Chondrocyte (in vitro differentiated cells): ENCODE data around the gene MBD3. TPM values are rescaled to one million over a fixed set of nuclear protein-coding genes. Genes with fewer than 3 reads are reported as not detected.
"Not testable (repeated sequence)": the region's sequence is repeated elsewhere in the genome, so short reads cannot be mapped to it uniquely, and the experiment has no call there.

Experiments used
- DNase-seq: peaks from one replicate; pipeline ENCODE4 v3.0.0; 2021; ENCODE audit warnings: mixed read lengths, low spot score
- H3K27ac Mint-ChIP-seq: one replicate; pipeline ENCODE4 v1.8.0; 2021; ENCODE audit warnings: mild to moderate bottlenecking, moderate library complexity, mixed read lengths; ENCODE audit not compliant: unreplicated experiment
- H3K27me3 Mint-ChIP-seq: 2 replicates; pipeline ENCODE4 v1.8.0; 2021; ENCODE audit warnings: low read depth, mixed read lengths
- H3K36me3 Mint-ChIP-seq: 2 replicates; pipeline ENCODE4 v1.8.0; 2021; ENCODE audit warnings: low read depth, mixed read lengths
- H3K4me1 Mint-ChIP-seq: 2 replicates; pipeline ENCODE4 v1.8.0; 2021; ENCODE audit warnings: low read depth, mild to moderate bottlenecking, mixed read lengths
- H3K4me3 Mint-ChIP-seq: one replicate; pipeline ENCODE4 v1.8.0; 2021; ENCODE audit warnings: mild to moderate bottlenecking, moderate library complexity, mixed read lengths; ENCODE audit not compliant: unreplicated experiment
- H3K9me3 Mint-ChIP-seq: 2 replicates; pipeline ENCODE4 v1.8.0; 2021; ENCODE audit warnings: low read depth, mixed read lengths
- CTCF ChIP-seq: fragments of 200-600 bp; sonication (generic); IDR thresholded peaks from 2 replicates; pipeline ENCODE4 v1.5.0; 2021; ENCODE audit warnings: antibody characterized with exemption, mild to moderate bottlenecking, moderate library complexity
- long read RNA-seq: library from polyadenylated mRNA; stranded (forward); transcript quantifications from one replicate; pipeline ENCODE4 v2.0.0, GENCODE V29; 2021
- total RNA-seq: library from RNA; stranded (reverse); gene quantifications from 3 replicates; pipeline ENCODE4 v1.2.1, GENCODE V29; 2021

MBD3 gene
- 83.6 to 101 TPM (median 84.1 TPM) in 3 replicates for total RNA-seq
- long read RNA-seq, full-length matches to known transcripts = 142 of 171 reads
- long read RNA-seq, partial matches to known transcripts = 15 of 171 reads
- long read RNA-seq, other reads (novel, unspliced or antisense) = 14 of 171 reads

GRCh38 chr19:1592755-1593500 lies at the start of gene MBD3:
Gene MBD3 (minus strand): TSS chr19:1592865. CDS start chr19:1592631, 234 bp downstream.
- peak within 1 kb of the TSS; percentile 89 for H3K4me3 Mint-ChIP-seq
- TF ChIP-seq CTCF = no peak
- H3K4me1 Mint-ChIP-seq = peaks cover 25% of the 10 kb centered on the region
- H3K9me3 Mint-ChIP-seq = no peaks in the 10 kb centered on the region
- H3K27me3 Mint-ChIP-seq = no peaks in the 10 kb centered on the region
- H3K36me3 Mint-ChIP-seq = peaks cover 6% of the 10 kb centered on the region
- no peak for DNase-seq
- peak within 1 kb of the TSS; percentile 95 for H3K27ac Mint-ChIP-seq

- H3K9me3 Mint-ChIP-seq, H3K27ac Mint-ChIP-seq, H3K27me3 Mint-ChIP-seq, DNase-seq, H3K4me3 Mint-ChIP-seq, H3K4me1 Mint-ChIP-seq: not testable (repeated sequence)
- peaks cover 18% of the 10 kb centered on the region for H3K36me3 Mint-ChIP-seq
These were observed 48.3 kb upstream of the MBD3 start for GRCh38 chr19:1640893-1641448.

- H3K9me3 Mint-ChIP-seq = no peaks in the 10 kb centered on the region
- no peak for TF ChIP-seq CTCF
- peaks cover 19% of the 10 kb centered on the region for H3K36me3 Mint-ChIP-seq
These were observed 43.9 kb upstream of the MBD3 start for GRCh38 chr19:1636325-1637236.

GRCh38 chr19:1634938-1635243 lies 42.2 kb upstream of the MBD3 start:
- no peak for TF ChIP-seq CTCF
- Mint-ChIP-seq H3K36me3 (peaks cover 19% of the 10 kb centered on the region), H3K27me3 (no peaks in the 10 kb centered on the region), H3K27ac (no peak overlapping the region), H3K4me3 (no peak overlapping the region), H3K9me3 (no peaks in the 10 kb centered on the region), H3K4me1 (no peaks in the 10 kb centered on the region)
- no peak for DNase-seq

More at GRCh38 chr19:1636325-1637236, 43.9 kb upstream of the MBD3 start:
- Mint-ChIP-seq H3K27me3 (no peaks in the 10 kb centered on the region), H3K27ac (no peak overlapping the region), H3K4me1 (no peaks in the 10 kb centered on the region), H3K4me3 (no peak overlapping the region)
- DNase-seq = no peak

- TF ChIP-seq CTCF = no peak
- Mint-ChIP-seq H3K27me3 (no peaks in the 10 kb centered on the region), H3K4me3 (no peak overlapping the region), H3K9me3 (no peaks in the 10 kb centered on the region), H3K27ac (no peak overlapping the region), H3K4me1 (no peaks in the 10 kb centered on the region), H3K36me3 (peaks cover 16% of the 10 kb centered on the region)
- DNase-seq = no peak
These were observed 41.7 kb upstream of the MBD3 start for GRCh38 chr19:1634242-1634937.
